ENCODE data around the gene HIRIP3.
"Not testable (repeated sequence)": the region's sequence is repeated elsewhere in the genome, so short reads cannot be mapped to it uniquely, and the experiment has no call there.

The HIRIP3 gene

GRCh38 chr16:30017277-30017656 lies 21.9 kb upstream of the HIRIP3 start:
- no peak for DNase-seq (ENCODE audit: low read depth in 2 of 2, low spot score in 1 of 2)

- DNase-seq (ENCODE audit: low read depth in 2 of 2, low spot score in 1 of 2): no peak
Observed at GRCh38 chr16:30016555-30017276, 21.3 kb upstream of the HIRIP3 start.

GRCh38 chr16:30015450-30015849 lies 20.0 kb upstream of the HIRIP3 start:
- not testable (repeated sequence) for DNase-seq (ENCODE audit: low read depth in 2 of 2, low spot score in 1 of 2)

GRCh38 chr16:30012598-30012997 lies 17.2 kb upstream of the HIRIP3 start:
- DNase-seq (ENCODE audit: low read depth in 2 of 2, low spot score in 1 of 2): not testable (repeated sequence)

GRCh38 chr16:30011714-30012504 lies 16.5 kb upstream of the HIRIP3 start:
- DNase-seq (ENCODE audit: low read depth in 2 of 2, low spot score in 1 of 2): no peak

GRCh38 chr16:30010844-30011713 lies 15.7 kb upstream of the HIRIP3 start, which contains the start of gene DOC2A:
DOC2A (minus strand) TSS chr16:30011027; CDS start chr16:30010222, 805 bp downstream.
- DNase-seq (ENCODE audit: low read depth in 2 of 2, low spot score in 1 of 2): no peak

GRCh38 chr16:30009990-30010843 lies 14.8 kb upstream of the HIRIP3 start:
- DNase-seq (ENCODE audit: low read depth in 2 of 2, low spot score in 1 of 2): no peak

GRCh38 chr16:30009085-30009862 lies 13.9 kb upstream of the HIRIP3 start:
- DNase-seq (ENCODE audit: low read depth in 2 of 2, low spot score in 1 of 2): no peak

GRCh38 chr16:30007378-30007895 lies 12.0 kb upstream of the HIRIP3 start:
- no peak for DNase-seq (ENCODE audit: low read depth in 2 of 2, low spot score in 1 of 2)

- DNase-seq (ENCODE audit: low read depth in 2 of 2, low spot score in 1 of 2): no peak
Observed at GRCh38 chr16:30006659-30007377, 11.4 kb upstream of the HIRIP3 start.

GRCh38 chr16:30006095-30006473 lies 10.7 kb upstream of the HIRIP3 start:
- DNase-seq (ENCODE audit: low read depth in 2 of 2, low spot score in 1 of 2): no peak

- no peak for DNase-seq (ENCODE audit: low read depth in 2 of 2, low spot score in 1 of 2)
Observed at GRCh38 chr16:30005341-30006094, 10.1 kb upstream of the HIRIP3 start.

- DNase-seq (ENCODE audit: low read depth in 2 of 2, low spot score in 1 of 2): no peak
Observed at GRCh38 chr16:30004811-30005242, 9.4 kb upstream of the HIRIP3 start.

- no peak for DNase-seq (ENCODE audit: low read depth in 2 of 2, low spot score in 1 of 2)
Observed at GRCh38 chr16:30004424-30004776, 9.0 kb upstream of the HIRIP3 start.

- no peak for DNase-seq (ENCODE audit: low read depth in 2 of 2, low spot score in 1 of 2)
Observed at GRCh38 chr16:30003670-30004423, 8.4 kb upstream of the HIRIP3 start.

GRCh38 chr16:30002614-30003346 lies 7.4 kb upstream of the HIRIP3 start:
- DNase-seq (ENCODE audit: low read depth in 2 of 2, low spot score in 1 of 2): no peak
